NCI-H1105 (cell line): ENCODE data around the gene BIRC5.

Source experiments
- DNase-seq: peaks from one replicate; lab custom pipeline; 2025; lab: John Stamatoyannopoulos, UW

BIRC5 gene

GRCh38 chr17:78184351-78184750, 29.7 kb upstream of the BIRC5 start:
- DNase-seq, result no peak

GRCh38 chr17:78184868-78185267, 29.2 kb upstream of the BIRC5 start:
- no peak for DNase-seq

GRCh38 chr17:78185981-78186691, 27.9 kb upstream of the BIRC5 start:
- DNase-seq, result no peak

- DNase-seq, result peak; percentile 94
Observed at GRCh38 chr17:78186692-78187595, 27.1 kb upstream of the BIRC5 start, which contains the start of the genes AFMID and TK1. AFMID (plus strand) TSS chr17:78187362; CDS start chr17:78187371, 9 bp downstream. TK1 (minus strand) TSS chr17:78187052; CDS start chr17:78186994, 58 bp downstream.

- no peak for DNase-seq
Observed at GRCh38 chr17:78196716-78197115, 17.3 kb upstream of the BIRC5 start.

GRCh38 chr17:78197147-78197832, 16.8 kb upstream of the BIRC5 start:
- DNase-seq, result no peak

GRCh38 chr17:78200451-78200850, 13.6 kb upstream of the BIRC5 start:
- DNase-seq, result no peak

GRCh38 chr17:78202666-78203065, 11.4 kb upstream of the BIRC5 start:
- no peak for DNase-seq

GRCh38 chr17:78204387-78205123, 9.5 kb upstream of the BIRC5 start:
- no peak for DNase-seq

- DNase-seq, result no peak
Observed at GRCh38 chr17:78205124-78205775, 8.8 kb upstream of the BIRC5 start.

- no peak for DNase-seq
Observed at GRCh38 chr17:78206298-78206697, 7.8 kb upstream of the BIRC5 start.

- no peak for DNase-seq
Observed at GRCh38 chr17:78208486-78208885, 5.6 kb upstream of the BIRC5 start.

GRCh38 chr17:78210111-78210510, 3.9 kb upstream of the BIRC5 start:
- no peak for DNase-seq

GRCh38 chr17:78211032-78211431, 3.0 kb upstream of the BIRC5 start:
- no peak for DNase-seq

- no peak for DNase-seq
Observed at GRCh38 chr17:78214706-78215061, 631 bp downstream of the BIRC5 start.

GRCh38 chr17:78219396-78220150, 5.5 kb downstream of the BIRC5 start:
- DNase-seq, result no peak

- no peak for DNase-seq
Observed at GRCh38 chr17:78223061-78223460, 9.0 kb downstream of the BIRC5 start.

- no peak for DNase-seq
Observed at GRCh38 chr17:78223765-78224164, 9.7 kb downstream of the BIRC5 start.

- no peak for DNase-seq
Observed at GRCh38 chr17:78224231-78225087, 10.4 kb downstream of the BIRC5 start.
